Peyer's patch (tissue), 4 donors: ENCODE results near the gene CPA1. TPM values are rescaled to one million over a fixed set of nuclear protein-coding genes. Genes with fewer than 3 reads are reported as not detected.
"Not testable (repeated sequence)": the region's sequence is repeated elsewhere in the genome, so short reads cannot be mapped to it uniquely, and the experiment has no call there.

ENCODE experiments used
- DNase-seq, 3 donors: peaks; one replicate each; pipeline ENCODE4 v3.0.0-alpha.2; 2017 to 2019
- H3K27ac ChIP-seq, 4 donors: fragments of 200-600 bp; sonication (generic); one replicate each; pipeline ENCODE4 v1.5.1; 2016 to 2019
- H3K27me3 ChIP-seq, 2 donors: fragments of 200-600 bp; sonication (generic); one replicate each; pipeline ENCODE4 v1.5.1; 2019
- H3K36me3 ChIP-seq, 3 donors: fragments of 200-600 bp; sonication (generic); one replicate each; pipeline ENCODE4 v1.5.1; 2016 to 2019
- H3K4me1 ChIP-seq, 4 donors: fragments of 200-600 bp; sonication (generic); one replicate each; pipeline ENCODE4 v1.5.1; 2016 to 2019
- H3K4me3 ChIP-seq, 4 donors: fragments of 200-600 bp; sonication (generic); 1 replicate in 3 of 4; 2 replicates in 1 of 4; pipeline ENCODE4 v1.5.1; 2016 to 2019; ENCODE audit warnings: mild to moderate bottlenecking in 1 of 4
- H3K9me3 ChIP-seq, 4 donors: fragments of 200-600 bp; sonication (generic); one replicate each; pipeline ENCODE4 v1.5.1; 2016 to 2019; ENCODE audit warnings: mild to moderate bottlenecking in 1 of 4
- POLR2A ChIP-seq, 2 donors: fragments of 450-650 bp; IDR thresholded peaks; one replicate each; pipeline ENCODE4 v1.5.1; 2017; ENCODE audit warnings: antibody characterized with exemption in 2 of 2, mild to moderate bottlenecking in 2 of 2, moderate library complexity in 2 of 2
- total RNA-seq, 4 donors: library from RNA; depleted of rRNA; stranded (reverse); fragments of >200 nt; gene quantifications; one replicate each; pipeline ENCODE4 v1.1.0, GENCODE V29; 2016
- TF ChIP-seq, protein P1 (sequence below), 6 experiments: fragments of 450-650 bp in 4 of 6; fragments of 200-600 bp in 2 of 6; sonication (generic) in 1 of 6; IDR thresholded peaks; one replicate each; pipeline ENCODE4 v1.5.1; 2017 to 2019; ENCODE audit warnings: antibody characterized with exemption in 6 of 6, mild to moderate bottlenecking in 3 of 6, moderate library complexity in 1 of 6

The CPA1 gene
- total RNA-seq, 4 donors from 2014 or later: not detected

DNA sequence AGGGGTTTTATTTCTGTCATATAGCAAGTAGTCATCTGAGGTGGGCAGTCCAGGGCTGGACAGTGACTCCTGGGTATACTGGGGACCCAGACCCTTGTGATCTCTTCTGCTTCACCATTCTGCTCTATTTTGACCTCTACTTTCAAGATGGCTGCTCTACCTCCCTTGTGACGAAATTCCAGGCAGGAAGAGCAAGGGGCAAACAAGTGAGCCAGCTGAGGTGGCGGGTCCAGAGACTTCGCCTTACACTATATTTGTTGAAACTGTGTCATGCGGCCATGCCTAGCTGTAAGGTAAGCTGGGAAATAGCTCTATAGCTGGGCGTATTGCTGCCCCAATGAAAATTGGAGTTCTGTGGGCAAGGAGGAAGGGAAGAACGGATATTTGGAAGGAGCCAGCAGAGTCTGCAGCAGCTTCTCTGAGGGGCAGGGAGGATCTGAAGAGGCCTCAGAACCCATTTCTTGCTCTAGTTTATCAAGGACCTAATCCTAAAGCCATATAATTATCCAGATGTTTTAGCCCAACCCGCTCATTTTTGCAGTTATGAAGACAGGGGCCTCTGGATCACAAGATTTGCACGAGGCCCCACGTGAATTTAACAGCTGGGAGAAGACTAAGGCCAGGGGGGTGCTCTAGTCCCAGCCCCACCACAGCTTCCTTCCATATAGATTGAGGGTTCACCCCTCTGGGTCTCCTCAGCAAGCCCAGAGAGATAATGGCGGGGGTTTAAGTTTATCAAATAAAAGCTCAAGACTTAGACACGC, 7.7 kb upstream of the CPA1 start:
- H3K27ac ChIP-seq: peak overlapping the region; percentile 52 to 88 (median 66)
- DNase-seq: peak in 1 of 3 donors; percentile 26
- no peak overlapping the region for H3K4me3 ChIP-seq
- H3K9me3 ChIP-seq: peaks cover 0 to 7% (median 0%) of the 10 kb centered on the region in 4 donors
- H3K36me3 ChIP-seq: no peaks in the 10 kb centered on the region
- H3K27me3 ChIP-seq: no peaks in the 10 kb centered on the region
- peaks cover 0 to 13% (median 0%) of the 10 kb centered on the region in 4 donors for H3K4me1 ChIP-seq
- no peak for TF ChIP-seq POLR2A (IDR thresholded peaks at IDR 0.05)
- TF ChIP-seq, protein P1, sequence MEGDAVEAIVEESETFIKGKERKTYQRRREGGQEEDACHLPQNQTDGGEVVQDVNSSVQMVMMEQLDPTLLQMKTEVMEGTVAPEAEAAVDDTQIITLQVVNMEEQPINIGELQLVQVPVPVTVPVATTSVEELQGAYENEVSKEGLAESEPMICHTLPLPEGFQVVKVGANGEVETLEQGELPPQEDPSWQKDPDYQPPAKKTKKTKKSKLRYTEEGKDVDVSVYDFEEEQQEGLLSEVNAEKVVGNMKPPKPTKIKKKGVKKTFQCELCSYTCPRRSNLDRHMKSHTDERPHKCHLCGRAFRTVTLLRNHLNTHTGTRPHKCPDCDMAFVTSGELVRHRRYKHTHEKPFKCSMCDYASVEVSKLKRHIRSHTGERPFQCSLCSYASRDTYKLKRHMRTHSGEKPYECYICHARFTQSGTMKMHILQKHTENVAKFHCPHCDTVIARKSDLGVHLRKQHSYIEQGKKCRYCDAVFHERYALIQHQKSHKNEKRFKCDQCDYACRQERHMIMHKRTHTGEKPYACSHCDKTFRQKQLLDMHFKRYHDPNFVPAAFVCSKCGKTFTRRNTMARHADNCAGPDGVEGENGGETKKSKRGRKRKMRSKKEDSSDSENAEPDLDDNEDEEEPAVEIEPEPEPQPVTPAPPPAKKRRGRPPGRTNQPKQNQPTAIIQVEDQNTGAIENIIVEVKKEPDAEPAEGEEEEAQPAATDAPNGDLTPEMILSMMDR (IDR thresholded peaks at IDR 0.05): no peak

DNA sequence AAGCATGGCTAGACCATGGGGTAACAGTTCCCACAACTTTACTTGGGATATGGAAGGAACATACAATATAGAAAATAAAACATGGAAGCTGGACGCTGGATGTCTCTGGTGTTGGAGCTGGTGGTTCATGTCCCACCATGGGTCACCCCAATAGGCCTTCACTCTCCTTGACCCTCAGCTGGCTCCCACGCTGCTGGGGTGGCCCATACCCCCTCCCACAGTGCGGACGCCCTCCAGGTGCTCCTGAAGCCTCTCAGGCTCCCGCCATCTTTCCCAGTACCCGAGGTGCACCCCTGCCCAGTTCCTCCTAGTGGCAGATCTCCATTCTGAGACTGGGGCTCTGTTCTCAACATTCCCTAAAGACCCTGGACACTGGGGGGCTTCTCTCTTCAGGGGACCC, 5.8 kb upstream of the CPA1 start:
- H3K27ac ChIP-seq: peak overlapping the region; percentile 52 to 88 (median 72)
- DNase-seq: peak in 1 of 3 donors; percentile 37
- no peak overlapping the region for H3K4me3 ChIP-seq
- H3K9me3 ChIP-seq: peaks cover 0 to 7% (median 0%) of the 10 kb centered on the region in 4 donors
- TF ChIP-seq POLR2A (IDR thresholded peaks at IDR 0.05): no peak
- TF ChIP-seq, protein P1 (IDR thresholded peaks at IDR 0.05): no peak
- peaks cover 0 to 13% (median 0%) of the 10 kb centered on the region in 4 donors for H3K4me1 ChIP-seq
- no peaks in the 10 kb centered on the region for H3K36me3 ChIP-seq
- no peaks in the 10 kb centered on the region for H3K27me3 ChIP-seq

DNA sequence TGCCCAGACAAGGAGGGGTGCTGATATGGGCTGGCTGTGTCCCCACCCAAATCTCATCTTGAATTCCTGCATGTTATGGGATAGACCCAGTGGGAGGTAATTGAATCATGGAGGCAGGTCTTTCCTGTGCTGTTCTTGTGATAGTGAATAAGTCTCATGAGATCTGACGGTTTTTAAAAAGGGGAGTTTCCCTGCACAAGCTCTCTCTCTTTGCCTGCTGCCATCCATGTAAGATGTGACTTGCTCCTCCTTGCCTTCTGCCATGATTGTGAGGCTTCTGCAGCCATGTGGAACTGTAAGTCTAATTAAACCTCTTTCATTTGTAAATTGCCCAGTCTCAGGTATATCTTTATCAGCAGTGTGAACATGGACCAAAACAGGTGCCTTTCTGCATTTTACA, 3.8 kb upstream of the CPA1 start:
- not testable (repeated sequence) for H3K4me3 ChIP-seq, DNase-seq, H3K27ac ChIP-seq, H3K27me3 ChIP-seq, H3K9me3 ChIP-seq, H3K36me3 ChIP-seq
- peaks cover 0 to 13% (median 0%) of the 10 kb centered on the region in 4 donors for H3K4me1 ChIP-seq

DNA sequence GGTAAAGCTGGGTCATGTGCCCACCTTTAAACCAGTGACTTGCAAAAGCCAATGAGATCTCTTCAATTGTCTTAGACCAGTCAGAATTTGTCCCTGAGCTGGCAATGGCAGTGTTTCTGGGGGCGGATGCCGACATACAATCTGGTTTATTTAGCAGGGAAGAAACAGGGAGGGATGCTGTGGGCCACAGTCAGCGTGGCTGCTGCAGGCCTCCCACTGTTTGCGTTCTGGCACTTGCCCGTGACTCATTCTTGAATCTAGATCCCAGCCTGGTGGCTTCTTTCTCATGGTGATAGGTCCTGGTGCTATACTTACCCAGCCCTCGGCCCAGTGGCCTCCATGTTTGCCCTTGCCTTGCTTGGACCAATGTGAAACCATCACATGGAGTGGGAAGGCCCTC, 3.1 kb upstream of the CPA1 start:
- Histone ChIP-seq H3K36me3 (no peaks in the 10 kb centered on the region), H3K4me1 (peaks cover 0 to 13% (median 0%) of the 10 kb centered on the region in 4 donors), H3K27me3 (no peaks in the 10 kb centered on the region), H3K27ac (no peak overlapping the region), H3K9me3 (peaks cover 0 to 7% (median 0%) of the 10 kb centered on the region in 4 donors), H3K4me3 (no peak overlapping the region)
- TF ChIP-seq POLR2A (IDR thresholded peaks at IDR 0.05): no peak
- TF ChIP-seq, protein P1 (IDR thresholded peaks at IDR 0.05): no peak
- no peak for DNase-seq

DNA sequence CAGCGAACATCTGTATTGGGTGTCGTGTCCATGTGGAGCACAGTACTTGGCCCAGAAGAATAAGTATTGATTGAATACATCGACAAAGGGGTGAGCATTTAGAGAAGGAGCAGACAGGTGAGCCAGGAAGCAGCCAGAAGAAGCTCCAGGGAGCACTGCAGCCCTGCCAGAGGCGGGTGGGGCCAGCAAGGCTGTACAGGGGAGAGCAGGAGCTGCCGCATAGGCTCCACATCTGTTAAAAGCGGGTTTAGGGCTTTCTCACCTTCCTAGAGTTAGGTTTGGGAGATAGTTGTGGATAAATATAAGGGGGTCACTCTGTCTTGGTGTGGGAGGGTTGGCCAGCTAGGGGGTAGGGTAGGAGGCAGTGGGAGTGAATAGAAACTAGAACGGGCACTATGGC, 1.3 kb upstream of the CPA1 start:
- no peak overlapping the region for H3K27ac ChIP-seq
- DNase-seq: no peak
- no peaks in the 10 kb centered on the region for H3K36me3 ChIP-seq
- H3K4me1 ChIP-seq: no peaks in the 10 kb centered on the region
- no peak for TF ChIP-seq POLR2A (IDR thresholded peaks at IDR 0.05)
- TF ChIP-seq, protein P1 (IDR thresholded peaks at IDR 0.05): no peak
- H3K9me3 ChIP-seq: peaks cover 0 to 7% (median 0%) of the 10 kb centered on the region in 4 donors
- no peak overlapping the region for H3K4me3 ChIP-seq
- H3K27me3 ChIP-seq: no peaks in the 10 kb centered on the region

DNA sequence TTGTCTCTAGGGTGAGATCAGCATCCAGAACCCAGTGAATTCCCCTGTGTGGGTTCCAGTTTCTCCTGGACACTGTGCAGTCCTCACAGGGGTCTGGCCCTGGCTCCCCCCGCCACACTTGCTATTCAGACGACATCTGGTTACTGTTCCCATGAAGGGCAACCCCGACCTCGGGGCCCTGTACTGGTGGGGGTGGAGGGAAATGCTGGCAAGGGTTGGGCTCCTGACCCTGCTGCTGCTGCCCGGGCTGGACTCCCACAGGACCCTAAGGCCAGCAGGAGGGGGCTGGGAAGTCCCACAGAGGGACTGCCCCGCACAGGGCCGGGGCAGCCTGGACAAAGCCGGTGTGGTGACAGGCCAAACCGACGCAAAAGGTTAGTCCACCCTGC, 768 bp upstream of the CPA1 start:
- DNase-seq: peak in 1 of 3 donors; percentile 41
- TF ChIP-seq POLR2A (IDR thresholded peaks at IDR 0.05): no peak
- TF ChIP-seq, protein P1 (IDR thresholded peaks at IDR 0.05): no peak

More for the DNA sequence above, 768 bp upstream of the CPA1 start:
- H3K4me3 ChIP-seq: no peak overlapping the region
- no peak overlapping the region for H3K27ac ChIP-seq
- H3K36me3 ChIP-seq: no peaks in the 10 kb centered on the region
- no peaks in the 10 kb centered on the region for H3K4me1 ChIP-seq
- no peaks in the 10 kb centered on the region for H3K27me3 ChIP-seq
- H3K9me3 ChIP-seq: peaks cover 0 to 7% (median 0%) of the 10 kb centered on the region in 4 donors
